Lower lobe of right lung (tissue), 2 donors: ENCODE data around the gene KAT14. TPM values are rescaled to one million over a fixed set of nuclear protein-coding genes. Genes with fewer than 3 reads are reported as not detected.
"Not testable (repeated sequence)": the region's sequence is repeated elsewhere in the genome, so short reads cannot be mapped to it uniquely, and the experiment has no call there.

Experiments used
- ATAC-seq, 2 donors: fragments of 200-7000 bp; cut with Tn5 transposase; one replicate each; pipeline ENCODE4 v1.9.1; 2020 to 2022; ENCODE audit warnings: mild to moderate bottlenecking in 2 of 2, moderate library complexity in 2 of 2
- DNase-seq: peaks from one replicate; pipeline ENCODE4 v3.0.0-alpha.2; 2020
- H3K27ac ChIP-seq: fragments of 200-600 bp; one replicate; pipeline ENCODE4 v1.8.0; 2022
- H3K27me3 ChIP-seq: fragments of 200-600 bp; one replicate; pipeline ENCODE4 v1.8.0; 2022; ENCODE audit warnings: low read depth
- H3K36me3 ChIP-seq: fragments of 200-600 bp; one replicate; pipeline ENCODE4 v1.8.0; 2022; ENCODE audit warnings: mild to moderate bottlenecking
- H3K4me1 ChIP-seq: fragments of 200-600 bp; one replicate; pipeline ENCODE4 v1.8.0; 2022
- H3K4me3 ChIP-seq: fragments of 200-600 bp; one replicate; pipeline ENCODE4 v1.8.0; 2022; ENCODE audit warnings: mild to moderate bottlenecking
- H3K9me3 ChIP-seq: fragments of 200-600 bp; one replicate; pipeline ENCODE4 v1.8.0; 2022
- CTCF ChIP-seq: fragments of 200-600 bp; IDR thresholded peaks from one replicate; pipeline ENCODE4 v1.8.0; 2022; ENCODE audit warnings: antibody characterized with exemption, mild to moderate bottlenecking
- intact Hi-C: fragments of 100-400 bp; cut with DNase I; formaldehyde crosslinking; loops from one replicate; pipeline ENCODE4 v1.11.0; 2022
- total RNA-seq: library from RNA; stranded (reverse); fragmentation: NEBNext Ultra II Directional; extraction: Animal tissue kit (Norgen Biotek cat#: 25700); gene quantifications from one replicate; pipeline ENCODE4 v1.2.1, GENCODE V29; 2021
- donor health status: DM: no; HTN: yes; CAD: no; lungs with severe emphysema.

The KAT14 gene
- total RNA-seq, 1 donor from 2014 or later: 13.5 TPM

GRCh38 chr20:18108326-18108725 lies 29.3 kb upstream of the KAT14 start:
- ATAC-seq (no peak), DNase-seq (no peak)
- Histone ChIP-seq H3K36me3 (no peaks in the 10 kb centered on the region), H3K27me3 (no peaks in the 10 kb centered on the region), H3K27ac (no peak overlapping the region), H3K4me1 (no peaks in the 10 kb centered on the region), H3K4me3 (no peak overlapping the region), H3K9me3 (no peaks in the 10 kb centered on the region)
- intact Hi-C loops: no loop called here
- TF ChIP-seq CTCF: no peak

- H3K9me3 ChIP-seq, H3K4me3 ChIP-seq, H3K27ac ChIP-seq, H3K27me3 ChIP-seq, H3K4me1 ChIP-seq, H3K36me3 ChIP-seq, intact Hi-C loops, DNase-seq, ATAC-seq: not testable (repeated sequence)
Observed at GRCh38 chr20:18128574-18128973, 9.1 kb upstream of the KAT14 start.

GRCh38 chr20:18132663-18133062 lies 5.0 kb upstream of the KAT14 start:
- H3K4me1 ChIP-seq: no peaks in the 10 kb centered on the region
- no peak overlapping the region for H3K4me3 ChIP-seq
- intact Hi-C loops: no loop called here
- H3K27ac ChIP-seq: no peak overlapping the region
- H3K36me3 ChIP-seq: no peaks in the 10 kb centered on the region
- H3K9me3 ChIP-seq: no peaks in the 10 kb centered on the region
- TF ChIP-seq CTCF: no peak
- H3K27me3 ChIP-seq: no peaks in the 10 kb centered on the region
- ATAC-seq: no peak
- no peak for DNase-seq

GRCh38 chr20:18133962-18134361 lies 3.7 kb upstream of the KAT14 start:
- ATAC-seq: peak; percentile 7 to 26
- Histone ChIP-seq H3K27me3 (no peaks in the 10 kb centered on the region), H3K4me3 (no peak overlapping the region), H3K27ac (peak overlapping the region; percentile 15), H3K9me3 (no peaks in the 10 kb centered on the region), H3K4me1 (peaks cover 7% of the 10 kb centered on the region), H3K36me3 (no peaks in the 10 kb centered on the region)
- DNase-seq: no peak
- TF ChIP-seq CTCF: no peak
- intact Hi-C loops: no loop called here

- Histone ChIP-seq H3K27ac (peak overlapping the region; percentile 94), H3K27me3 (no peaks in the 10 kb centered on the region), H3K36me3 (peaks cover 11% of the 10 kb centered on the region), H3K9me3 (no peaks in the 10 kb centered on the region), H3K4me1 (peaks cover 16% of the 10 kb centered on the region), H3K4me3 (peak overlapping the region; percentile 95)
- DNase-seq (no peak), ATAC-seq (peak in 1 of 2 donors; percentile 64)
- no peak for TF ChIP-seq CTCF
- intact Hi-C loops: no loop called here
Observed at GRCh38 chr20:18138266-18138582, 561 bp downstream of the KAT14 start.

GRCh38 chr20:18138639-18139583 lies 1.2 kb downstream of the KAT14 start:
- Histone ChIP-seq H3K4me3 (peak overlapping the region; percentile 95), H3K4me1 (peaks cover 16% of the 10 kb centered on the region), H3K27ac (peak overlapping the region; percentile 94), H3K9me3 (no peaks in the 10 kb centered on the region), H3K36me3 (peaks cover 18% of the 10 kb centered on the region), H3K27me3 (no peaks in the 10 kb centered on the region)
- ATAC-seq (no peak), DNase-seq (no peak)
- TF ChIP-seq CTCF: no peak
- intact Hi-C loops: no loop called here
